ENCODE data around the gene SNX30.

GRCh38 chr9:112852741-112853504 lies 102.4 kb downstream of the SNX30 start:
- TF ChIP-seq CTCF (IDR thresholded peaks at IDR 0.05; ENCODE audit: low read depth, low read length, missing input control), result no peak
- TF ChIP-seq YY1 (IDR thresholded peaks at IDR 0.05), result no peak
- TF ChIP-seq RAD21 (IDR thresholded peaks at IDR 0.05), result no peak
- TF ChIP-seq ZBTB33 (IDR thresholded peaks at IDR 0.05), result no peak
- TF ChIP-seq REST (IDR thresholded peaks at IDR 0.05), result no peak
- TF ChIP-seq HNF4G (IDR thresholded peaks at IDR 0.05), result no peak
- no peak for TF ChIP-seq MAX (IDR thresholded peaks at IDR 0.05)
- no peak for TF ChIP-seq JUND (IDR thresholded peaks at IDR 0.05)
- no peak for TF ChIP-seq NR2F2 (IDR thresholded peaks at IDR 0.05)

Measured in liver (tissue), 3 donors.